ENCODE results near the gene MAFF.

DNA sequence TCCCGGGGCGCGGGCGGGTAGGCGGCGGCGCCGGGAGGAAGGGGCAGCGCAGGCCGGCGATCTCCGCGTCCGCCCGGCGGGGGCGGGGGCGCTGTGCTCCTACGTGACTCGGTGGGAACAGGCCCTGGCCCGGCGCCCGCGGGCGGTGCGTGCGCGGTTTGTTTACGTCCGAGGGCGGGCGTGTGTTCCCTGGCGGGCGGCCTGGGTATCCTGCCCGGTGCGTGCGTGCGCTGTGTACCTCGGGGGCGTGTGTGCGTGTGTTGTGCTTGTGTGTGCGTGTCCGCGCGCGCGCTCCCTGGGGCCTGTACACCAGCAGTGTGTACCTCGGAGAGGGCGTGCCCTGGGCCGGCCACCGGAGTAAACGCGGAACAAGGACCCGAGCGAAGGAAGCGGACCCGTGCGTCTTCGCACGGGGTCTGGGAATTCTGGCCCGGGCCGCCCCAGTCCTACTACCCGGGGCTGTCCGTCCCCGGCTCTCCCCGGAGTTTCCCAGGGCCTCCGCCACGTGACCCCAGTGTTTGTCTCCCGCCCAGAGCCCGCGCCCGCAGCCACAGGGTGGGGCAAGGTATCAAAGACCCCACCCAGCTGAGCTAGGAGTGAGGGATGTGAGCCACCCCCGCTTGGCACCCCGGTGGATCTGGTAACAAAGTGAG, 769 bp downstream of the MAFF start:
- no peak for TF ChIP-seq FOXJ3 (CRISPR knock-in tag; IDR thresholded peaks at IDR 0.05; ENCODE audit: borderline replicate concordance)
- TF ChIP-seq, protein P1, sequence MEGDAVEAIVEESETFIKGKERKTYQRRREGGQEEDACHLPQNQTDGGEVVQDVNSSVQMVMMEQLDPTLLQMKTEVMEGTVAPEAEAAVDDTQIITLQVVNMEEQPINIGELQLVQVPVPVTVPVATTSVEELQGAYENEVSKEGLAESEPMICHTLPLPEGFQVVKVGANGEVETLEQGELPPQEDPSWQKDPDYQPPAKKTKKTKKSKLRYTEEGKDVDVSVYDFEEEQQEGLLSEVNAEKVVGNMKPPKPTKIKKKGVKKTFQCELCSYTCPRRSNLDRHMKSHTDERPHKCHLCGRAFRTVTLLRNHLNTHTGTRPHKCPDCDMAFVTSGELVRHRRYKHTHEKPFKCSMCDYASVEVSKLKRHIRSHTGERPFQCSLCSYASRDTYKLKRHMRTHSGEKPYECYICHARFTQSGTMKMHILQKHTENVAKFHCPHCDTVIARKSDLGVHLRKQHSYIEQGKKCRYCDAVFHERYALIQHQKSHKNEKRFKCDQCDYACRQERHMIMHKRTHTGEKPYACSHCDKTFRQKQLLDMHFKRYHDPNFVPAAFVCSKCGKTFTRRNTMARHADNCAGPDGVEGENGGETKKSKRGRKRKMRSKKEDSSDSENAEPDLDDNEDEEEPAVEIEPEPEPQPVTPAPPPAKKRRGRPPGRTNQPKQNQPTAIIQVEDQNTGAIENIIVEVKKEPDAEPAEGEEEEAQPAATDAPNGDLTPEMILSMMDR (IDR thresholded peaks at IDR 0.05) = no peak
- TF ChIP-seq TEAD4 (CRISPR knock-in tag; IDR thresholded peaks at IDR 0.05) = no peak
- TF ChIP-seq, protein P2, sequence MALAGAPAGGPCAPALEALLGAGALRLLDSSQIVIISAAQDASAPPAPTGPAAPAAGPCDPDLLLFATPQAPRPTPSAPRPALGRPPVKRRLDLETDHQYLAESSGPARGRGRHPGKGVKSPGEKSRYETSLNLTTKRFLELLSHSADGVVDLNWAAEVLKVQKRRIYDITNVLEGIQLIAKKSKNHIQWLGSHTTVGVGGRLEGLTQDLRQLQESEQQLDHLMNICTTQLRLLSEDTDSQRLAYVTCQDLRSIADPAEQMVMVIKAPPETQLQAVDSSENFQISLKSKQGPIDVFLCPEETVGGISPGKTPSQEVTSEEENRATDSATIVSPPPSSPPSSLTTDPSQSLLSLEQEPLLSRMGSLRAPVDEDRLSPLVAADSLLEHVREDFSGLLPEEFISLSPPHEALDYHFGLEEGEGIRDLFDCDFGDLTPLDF (CRISPR knock-in tag; IDR thresholded peaks at IDR 0.05) = no peak
- no peak for TF ChIP-seq ZNF423 (CRISPR knock-in tag; IDR thresholded peaks at IDR 0.05)
- no peak for TF ChIP-seq ZNF219 (CRISPR knock-in tag; IDR thresholded peaks at IDR 0.05; ENCODE audit: borderline replicate concordance)
- TF ChIP-seq, protein P3, sequence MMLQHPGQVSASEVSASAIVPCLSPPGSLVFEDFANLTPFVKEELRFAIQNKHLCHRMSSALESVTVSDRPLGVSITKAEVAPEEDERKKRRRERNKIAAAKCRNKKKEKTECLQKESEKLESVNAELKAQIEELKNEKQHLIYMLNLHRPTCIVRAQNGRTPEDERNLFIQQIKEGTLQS (CRISPR knock-in tag; conservative IDR thresholded peaks at IDR 0.05) = no peak
- TF ChIP-seq, protein P4, sequence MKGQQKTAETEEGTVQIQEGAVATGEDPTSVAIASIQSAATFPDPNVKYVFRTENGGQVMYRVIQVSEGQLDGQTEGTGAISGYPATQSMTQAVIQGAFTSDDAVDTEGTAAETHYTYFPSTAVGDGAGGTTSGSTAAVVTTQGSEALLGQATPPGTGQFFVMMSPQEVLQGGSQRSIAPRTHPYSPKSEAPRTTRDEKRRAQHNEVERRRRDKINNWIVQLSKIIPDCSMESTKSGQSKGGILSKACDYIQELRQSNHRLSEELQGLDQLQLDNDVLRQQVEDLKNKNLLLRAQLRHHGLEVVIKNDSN (CRISPR knock-in tag; IDR thresholded peaks at IDR 0.05) = peak; percentile 88
- no peak for TF ChIP-seq ZNF232 (CRISPR knock-in tag; IDR thresholded peaks at IDR 0.05)
- TF ChIP-seq ZNF263 (CRISPR knock-in tag; IDR thresholded peaks at IDR 0.05; ENCODE audit: low read depth) = no peak
- TF ChIP-seq, protein P5, sequence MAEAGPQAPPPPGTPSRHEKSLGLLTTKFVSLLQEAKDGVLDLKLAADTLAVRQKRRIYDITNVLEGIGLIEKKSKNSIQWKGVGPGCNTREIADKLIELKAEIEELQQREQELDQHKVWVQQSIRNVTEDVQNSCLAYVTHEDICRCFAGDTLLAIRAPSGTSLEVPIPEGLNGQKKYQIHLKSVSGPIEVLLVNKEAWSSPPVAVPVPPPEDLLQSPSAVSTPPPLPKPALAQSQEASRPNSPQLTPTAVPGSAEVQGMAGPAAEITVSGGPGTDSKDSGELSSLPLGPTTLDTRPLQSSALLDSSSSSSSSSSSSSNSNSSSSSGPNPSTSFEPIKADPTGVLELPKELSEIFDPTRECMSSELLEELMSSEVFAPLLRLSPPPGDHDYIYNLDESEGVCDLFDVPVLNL (CRISPR knock-in tag; IDR thresholded peaks at IDR 0.05; ENCODE audit: borderline replicate concordance, low read depth) = no peak
- TF ChIP-seq NFYB (CRISPR knock-in tag; conservative IDR thresholded peaks at IDR 0.05; ENCODE audit: low read depth) = no peak
